Measurements from ENCODE around the gene XIRP2.
"Not testable (repeated sequence)": the region's sequence is repeated elsewhere in the genome, so short reads cannot be mapped to it uniquely, and the experiment has no call there.

XIRP2 gene

GRCh38 chr2:167052825-167053224, 164.5 kb downstream of the XIRP2 start:
- no peak for DNase-seq

GRCh38 chr2:167054881-167055280, 166.6 kb downstream of the XIRP2 start:
- no peak for DNase-seq

GRCh38 chr2:167057446-167057845, 169.2 kb downstream of the XIRP2 start:
- DNase-seq, result no peak

- no peak for DNase-seq
Observed at GRCh38 chr2:167059173-167059572, 170.9 kb downstream of the XIRP2 start.

- DNase-seq, result no peak
Observed at GRCh38 chr2:167069855-167070254, 181.6 kb downstream of the XIRP2 start.

- DNase-seq, result not testable (repeated sequence)
Observed at GRCh38 chr2:167075708-167076107, 187.4 kb downstream of the XIRP2 start.

- not testable (repeated sequence) for DNase-seq
Observed at GRCh38 chr2:167098931-167099330, 210.7 kb downstream of the XIRP2 start.

- DNase-seq, result no peak
Observed at GRCh38 chr2:167100506-167100905, 212.2 kb downstream of the XIRP2 start.

- no peak for DNase-seq
Observed at GRCh38 chr2:167103028-167103756, 214.9 kb downstream of the XIRP2 start.

- DNase-seq, result no peak
Observed at GRCh38 chr2:167103757-167104133, 215.5 kb downstream of the XIRP2 start.

GRCh38 chr2:167104691-167105090, 216.4 kb downstream of the XIRP2 start:
- DNase-seq, result no peak

- DNase-seq, result not testable (repeated sequence)
Observed at GRCh38 chr2:167109682-167110081, 221.4 kb downstream of the XIRP2 start.

- no peak for DNase-seq
Observed at GRCh38 chr2:167110345-167110744, 222.1 kb downstream of the XIRP2 start.

GRCh38 chr2:167114018-167114417, 225.7 kb downstream of the XIRP2 start:
- DNase-seq, result no peak

GRCh38 chr2:167115541-167115940, 227.3 kb downstream of the XIRP2 start:
- DNase-seq, result no peak

- DNase-seq, result no peak
Observed at GRCh38 chr2:167122389-167122788, 234.1 kb downstream of the XIRP2 start.

GRCh38 chr2:167126165-167126564, 237.9 kb downstream of the XIRP2 start:
- no peak for DNase-seq

GRCh38 chr2:167127135-167127534, 238.9 kb downstream of the XIRP2 start:
- no peak for DNase-seq

GRCh38 chr2:167128130-167128529, 239.8 kb downstream of the XIRP2 start:
- DNase-seq, result no peak

- DNase-seq, result no peak
Observed at GRCh38 chr2:167132066-167132465, 243.8 kb downstream of the XIRP2 start.

GRCh38 chr2:167132906-167133555, 244.8 kb downstream of the XIRP2 start:
- no peak for DNase-seq

- no peak for DNase-seq
Observed at GRCh38 chr2:167133614-167134013, 245.3 kb downstream of the XIRP2 start.

- DNase-seq, result no peak
Observed at GRCh38 chr2:167134381-167135072, 246.2 kb downstream of the XIRP2 start.

- no peak for DNase-seq
Observed at GRCh38 chr2:167135706-167136105, 247.4 kb downstream of the XIRP2 start.

All from stimulated activated naive CD4-positive, alpha-beta T cell treated with Interleukin-2 at 50 U/mL for 16 hours (primary cell).